HG02852 (cell line): ENCODE results near the gene EPHB3.

Experiments
- ATAC-seq: cut with Tn5 transposase; IDR thresholded peaks from one replicate; pipeline ENCODE4 v1.9.1; 2021; ENCODE audit warnings: mild to moderate bottlenecking, moderate library complexity; ENCODE audit not compliant: unreplicated experiment

The EPHB3 gene

GRCh38 chr3:184578822-184579221, 17.2 kb downstream of the EPHB3 start:
- ATAC-seq, result no peak

DNA sequence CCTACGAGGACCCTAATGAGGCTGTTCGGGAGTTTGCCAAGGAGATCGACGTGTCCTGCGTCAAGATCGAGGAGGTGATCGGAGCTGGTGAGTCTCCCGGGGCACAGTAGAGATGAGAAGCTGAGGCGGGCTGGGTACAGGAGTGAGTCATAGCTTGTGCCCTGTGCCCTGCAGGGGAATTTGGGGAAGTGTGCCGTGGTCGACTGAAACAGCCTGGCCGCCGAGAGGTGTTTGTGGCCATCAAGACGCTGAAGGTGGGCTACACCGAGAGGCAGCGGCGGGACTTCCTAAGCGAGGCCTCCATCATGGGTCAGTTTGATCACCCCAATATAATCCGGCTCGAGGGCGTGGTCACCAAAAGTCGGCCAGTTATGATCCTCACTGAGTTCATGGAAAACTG, 17.9 kb downstream of the EPHB3 start:
- ATAC-seq, result no peak

DNA sequence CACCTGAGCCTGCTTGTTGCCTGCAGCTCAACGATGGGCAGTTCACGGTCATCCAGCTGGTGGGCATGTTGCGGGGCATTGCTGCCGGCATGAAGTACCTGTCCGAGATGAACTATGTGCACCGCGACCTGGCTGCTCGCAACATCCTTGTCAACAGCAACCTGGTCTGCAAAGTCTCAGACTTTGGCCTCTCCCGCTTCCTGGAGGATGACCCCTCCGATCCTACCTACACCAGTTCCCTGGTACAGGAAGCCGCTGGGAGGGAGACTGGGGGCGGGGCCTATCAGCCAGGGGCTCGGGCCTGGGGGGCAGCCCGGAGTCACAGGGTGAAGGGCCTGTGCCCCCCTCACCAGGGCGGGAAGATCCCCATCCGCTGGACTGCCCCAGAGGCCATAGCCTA, 18.8 kb downstream of the EPHB3 start:
- no peak for ATAC-seq

GRCh38 chr3:184581331-184581855, 19.8 kb downstream of the EPHB3 start:
- no peak for ATAC-seq

GRCh38 chr3:184582646-184583577, 21.3 kb downstream of the EPHB3 start:
- ATAC-seq, result no peak

- no peak for ATAC-seq
Observed at GRCh38 chr3:184583578-184584451, 22.2 kb downstream of the EPHB3 start.

- ATAC-seq, result no peak
Observed at GRCh38 chr3:184584464-184584891, 22.9 kb downstream of the EPHB3 start.

DNA sequence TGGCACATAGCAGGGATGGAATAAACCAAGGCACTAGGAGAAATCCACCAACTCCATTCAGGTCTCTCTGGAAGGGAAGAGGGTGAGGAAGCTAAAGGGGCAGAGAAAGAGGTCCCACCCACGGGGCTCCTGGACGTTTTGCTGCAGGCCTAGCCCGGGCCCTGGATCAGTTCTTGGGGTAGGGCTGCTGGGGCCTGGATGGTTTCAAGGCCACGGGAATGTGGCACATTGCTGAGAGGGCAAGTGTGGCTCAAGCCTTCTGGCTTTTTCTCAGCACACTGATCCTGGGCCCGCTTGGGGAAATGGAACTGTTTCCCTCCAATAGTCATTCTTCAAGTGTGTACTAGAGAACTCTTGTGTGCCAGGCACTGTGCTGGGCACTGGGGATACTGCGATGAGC, 24.0 kb downstream of the EPHB3 start:
- no peak for ATAC-seq

- ATAC-seq, result no peak
Observed at GRCh38 chr3:184586851-184587250, 25.3 kb downstream of the EPHB3 start.

- ATAC-seq, result no peak
Observed at GRCh38 chr3:184588776-184589175, 27.2 kb downstream of the EPHB3 start.

GRCh38 chr3:184590795-184591194, 29.2 kb downstream of the EPHB3 start:
- ATAC-seq, result no peak

- ATAC-seq, result no peak
Observed at GRCh38 chr3:184591789-184592188, 30.2 kb downstream of the EPHB3 start.

- ATAC-seq, result no peak
Observed at GRCh38 chr3:184592371-184593219, 31.0 kb downstream of the EPHB3 start.

- ATAC-seq, result no peak
Observed at GRCh38 chr3:184593220-184593927, 31.8 kb downstream of the EPHB3 start.

DNA sequence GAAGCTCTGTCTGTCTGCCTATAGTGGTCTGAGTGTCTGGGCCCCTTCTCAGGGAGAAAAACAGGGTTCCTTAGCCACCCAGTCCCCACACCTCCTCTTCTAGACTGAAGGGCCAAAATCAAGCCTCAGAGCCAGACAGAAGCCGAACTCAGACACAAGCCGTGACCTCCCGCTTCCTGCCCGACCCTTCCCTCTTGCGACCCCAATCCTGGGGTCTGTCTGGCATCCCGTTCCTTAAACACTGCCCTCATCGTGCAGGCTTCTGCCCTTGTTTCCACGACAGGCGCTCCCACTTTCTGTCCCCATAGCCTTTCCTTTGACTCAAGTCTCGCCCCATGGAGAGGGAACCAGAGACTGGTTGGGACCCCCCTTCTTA, 32.3 kb downstream of the EPHB3 start:
- no peak for ATAC-seq

GRCh38 chr3:184594371-184595001, 32.9 kb downstream of the EPHB3 start:
- no peak for ATAC-seq

DNA sequence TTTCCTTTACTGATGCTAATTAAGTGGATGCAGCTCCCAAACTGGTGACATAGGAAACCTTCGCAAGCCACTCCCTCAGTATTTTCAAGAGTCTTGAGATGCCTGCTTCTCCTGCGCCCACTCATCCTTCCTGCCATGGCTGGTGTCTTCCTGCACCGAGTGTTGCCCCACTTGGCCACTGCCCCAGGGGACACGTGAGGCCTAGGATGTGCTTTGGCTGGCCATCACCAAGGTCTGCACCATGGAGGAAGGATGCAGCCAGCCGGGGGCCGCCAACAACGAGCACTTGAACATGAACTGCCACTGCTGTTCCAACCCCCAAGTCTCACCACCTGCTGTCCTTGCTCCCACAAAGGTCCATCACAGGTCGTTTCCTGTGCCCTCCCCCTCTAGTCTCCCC, 34.1 kb downstream of the EPHB3 start:
- no peak for ATAC-seq

GRCh38 chr3:184596233-184596632, 34.6 kb downstream of the EPHB3 start:
- no peak for ATAC-seq

DNA sequence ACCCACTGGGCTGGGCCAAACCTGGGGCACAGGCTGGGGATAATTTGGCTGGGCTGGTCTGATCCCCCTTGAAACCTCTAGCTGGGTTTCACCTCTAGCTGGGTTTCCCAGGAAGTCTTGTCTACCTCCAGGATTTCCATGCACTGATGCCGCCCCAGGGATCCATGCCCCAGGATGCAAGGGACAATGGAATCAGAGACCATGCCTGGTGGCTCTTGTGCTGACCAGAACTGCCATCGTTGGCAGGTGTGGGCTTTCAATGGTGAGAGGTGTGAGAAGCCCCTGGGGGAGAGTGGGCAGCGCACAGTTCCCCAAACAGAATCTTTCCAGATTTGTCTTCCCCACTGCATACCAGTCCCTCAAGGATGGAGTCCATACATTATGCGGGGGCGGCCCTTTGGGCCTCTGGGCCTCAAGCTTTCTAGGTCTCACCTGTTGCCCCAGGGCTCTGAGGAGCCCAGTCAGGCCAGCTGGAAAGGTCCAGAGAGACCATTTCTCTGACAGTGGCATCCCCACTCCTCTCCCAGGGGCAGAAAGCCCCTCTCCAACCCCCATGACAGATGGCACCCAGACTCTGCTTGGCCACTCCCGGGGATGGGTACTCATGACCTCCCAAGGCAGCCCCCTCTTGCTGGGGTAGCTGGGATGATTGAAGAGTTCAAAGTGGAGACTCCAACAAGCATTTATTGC, 35.4 kb downstream of the EPHB3 start:
- ATAC-seq, result no peak
